HepG2 (cell line): ENCODE measurements around the gene GP9.

Experiments used
- CREB1 ChIP-seq, 2 experiments: fragments of 450-650 bp in 1 of 2; IDR thresholded peaks; 2 replicates each; pipeline ENCODE4 v1.6.1; 2016 to 2017; ENCODE audit warnings: control low read depth in 1 of 2, mild to moderate bottlenecking in 1 of 2, missing compliant biosample characterization in 1 of 2, missing genetic modification characterization in 1 of 2
- CTCF ChIP-seq: sonication (generic); formaldehyde crosslinking; IDR thresholded peaks from 2 replicates; pipeline ENCODE4 v1.5.0; 2020; ENCODE audit warnings: mild to moderate bottlenecking, missing genetic modification reagents, moderate library complexity
- ETV6 ChIP-seq: sonication (generic); formaldehyde crosslinking; conservative IDR thresholded peaks from 2 replicates; pipeline ENCODE4 v1.4.0; 2020; ENCODE audit warnings: missing genetic modification reagents
- GABPA ChIP-seq, 2 experiments: IDR thresholded peaks; 2 replicates each; pipeline ENCODE4 v1.6.1; 2011 to 2016; ENCODE audit warnings: low read depth in 2 of 2, low read length in 1 of 2, missing biosample characterization in 1 of 2, missing genetic modification characterization in 1 of 2
- ZNF251 ChIP-seq: sonication (generic); formaldehyde crosslinking; IDR thresholded peaks from 2 replicates; pipeline ENCODE4 v1.9.0; 2021; ENCODE audit warnings: mild to moderate bottlenecking, missing genetic modification reagents
- ZSCAN30 ChIP-seq: sonication (generic); formaldehyde crosslinking; IDR thresholded peaks from 2 replicates; pipeline ENCODE4 v1.5.0; 2020; ENCODE audit warnings: mild to moderate bottlenecking, missing genetic modification reagents
- TF ChIP-seq, protein P1 (sequence below): sonication (generic); formaldehyde crosslinking; IDR thresholded peaks from 2 replicates; pipeline ENCODE4 v1.5.0; 2020; ENCODE audit warnings: missing genetic modification reagents

DNA sequence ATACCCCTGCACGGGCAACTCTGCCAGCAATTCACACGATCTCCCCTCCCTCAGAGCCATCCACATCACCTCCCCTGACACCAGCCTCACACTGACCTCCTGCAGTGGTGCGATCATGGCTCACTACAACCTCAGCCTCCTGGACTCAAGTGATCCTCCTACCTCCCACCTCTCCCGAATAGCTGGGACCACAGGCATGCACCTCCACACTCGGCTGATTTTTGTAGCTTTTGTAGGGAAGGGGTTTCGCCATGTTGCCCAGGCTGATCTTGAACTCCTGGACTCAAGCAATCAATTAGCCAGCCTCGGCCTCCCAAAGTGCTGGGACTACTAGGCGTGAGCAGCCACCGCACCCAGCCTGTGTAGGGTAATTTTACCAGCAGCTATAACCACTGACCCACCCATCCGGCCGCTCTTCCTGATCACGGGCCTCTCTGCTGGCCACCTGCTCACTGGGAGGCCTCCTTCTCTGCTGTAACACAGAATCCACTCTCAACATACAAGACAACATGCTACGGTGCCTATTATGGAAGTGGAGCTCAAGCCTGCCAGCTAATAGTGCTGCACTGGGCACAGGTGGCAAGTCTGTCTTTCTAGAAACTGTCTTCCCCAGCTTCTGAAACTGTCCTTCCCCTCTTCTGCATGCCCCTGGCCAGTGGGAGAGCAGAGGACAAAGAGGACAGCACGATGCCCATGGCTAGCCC lies 4.6 kb downstream of the GP9 start:
- no peak for TF ChIP-seq CREB1 (IDR thresholded peaks at IDR 0.05)
- TF ChIP-seq CREB1 (CRISPR knock-in tag; IDR thresholded peaks at IDR 0.05) = no peak
- no peak for TF ChIP-seq CTCF (CRISPR knock-in tag)
- no peak for TF ChIP-seq GABPA (IDR thresholded peaks at IDR 0.05; ENCODE audit: low read depth, low read length)
- no peak for TF ChIP-seq GABPA (CRISPR knock-in tag; IDR thresholded peaks at IDR 0.05; ENCODE audit: low read depth)
- TF ChIP-seq, protein P1, sequence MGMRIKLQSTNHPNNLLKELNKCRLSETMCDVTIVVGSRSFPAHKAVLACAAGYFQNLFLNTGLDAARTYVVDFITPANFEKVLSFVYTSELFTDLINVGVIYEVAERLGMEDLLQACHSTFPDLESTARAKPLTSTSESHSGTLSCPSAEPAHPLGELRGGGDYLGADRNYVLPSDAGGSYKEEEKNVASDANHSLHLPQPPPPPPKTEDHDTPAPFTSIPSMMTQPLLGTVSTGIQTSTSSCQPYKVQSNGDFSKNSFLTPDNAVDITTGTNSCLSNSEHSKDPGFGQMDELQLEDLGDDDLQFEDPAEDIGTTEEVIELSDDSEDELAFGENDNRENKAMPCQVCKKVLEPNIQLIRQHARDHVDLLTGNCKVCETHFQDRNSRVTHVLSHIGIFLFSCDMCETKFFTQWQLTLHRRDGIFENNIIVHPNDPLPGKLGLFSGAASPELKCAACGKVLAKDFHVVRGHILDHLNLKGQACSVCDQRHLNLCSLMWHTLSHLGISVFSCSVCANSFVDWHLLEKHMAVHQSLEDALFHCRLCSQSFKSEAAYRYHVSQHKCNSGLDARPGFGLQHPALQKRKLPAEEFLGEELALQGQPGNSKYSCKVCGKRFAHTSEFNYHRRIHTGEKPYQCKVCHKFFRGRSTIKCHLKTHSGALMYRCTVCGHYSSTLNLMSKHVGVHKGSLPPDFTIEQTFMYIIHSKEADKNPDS (CRISPR knock-in tag) = no peak
- TF ChIP-seq ETV6 (CRISPR knock-in tag) = no peak
- TF ChIP-seq ZNF251 (CRISPR knock-in tag) = no peak
- TF ChIP-seq ZSCAN30 (CRISPR knock-in tag) = no peak
